Esophagus mucosa (tissue), 1 donor: ENCODE data around the gene C17orf58. TPM values are rescaled to one million over a fixed set of nuclear protein-coding genes. Genes with fewer than 3 reads are reported as not detected.
"Not testable (repeated sequence)": the region's sequence is repeated elsewhere in the genome, so short reads cannot be mapped to it uniquely, and the experiment has no call there.

Source experiments
- ATAC-seq: fragments of 200-7000 bp; cut with Tn5 transposase; one replicate; pipeline ENCODE4 v1.9.1; 2020
- total RNA-seq: library from RNA; stranded (reverse); gene quantifications from one replicate; pipeline ENCODE4 v1.2.4, GENCODE V29; 2023
- donor health status: DM: yes; HTN: yes; CAD: no.

Gene C17orf58
- total RNA-seq, 1 donor from 2014 or later = 5.9 TPM

DNA sequence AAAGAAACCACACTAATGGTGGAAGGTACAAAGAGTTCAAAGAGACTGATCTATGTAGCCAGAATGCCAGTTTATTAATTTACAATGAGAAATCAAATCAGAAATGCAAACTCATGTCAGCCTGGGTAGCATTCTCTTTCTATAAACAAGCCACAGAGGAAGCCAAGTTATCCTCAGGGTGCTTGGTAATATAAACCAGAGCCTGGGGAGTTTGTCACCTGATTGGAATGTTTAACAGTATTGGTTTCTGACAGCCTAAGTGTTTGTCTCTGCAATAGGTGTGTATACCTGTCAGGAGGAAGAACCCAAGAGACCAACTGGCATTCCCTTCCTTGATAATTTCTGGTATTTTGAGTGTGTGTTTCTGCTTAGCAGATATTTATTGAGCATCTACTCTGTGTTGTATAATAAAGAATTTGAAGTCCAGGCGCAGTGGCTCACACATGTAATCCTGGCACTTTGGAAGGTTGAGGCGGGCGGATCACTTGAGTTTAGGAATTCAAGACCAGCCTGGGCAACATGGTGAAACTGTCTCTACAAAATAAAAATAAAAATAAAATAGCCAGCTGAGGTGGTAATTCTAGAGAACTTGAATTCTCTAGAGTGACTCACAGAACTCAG, 3.1 kb upstream of the C17orf58 start:
- peak; percentile 36 for ATAC-seq

DNA sequence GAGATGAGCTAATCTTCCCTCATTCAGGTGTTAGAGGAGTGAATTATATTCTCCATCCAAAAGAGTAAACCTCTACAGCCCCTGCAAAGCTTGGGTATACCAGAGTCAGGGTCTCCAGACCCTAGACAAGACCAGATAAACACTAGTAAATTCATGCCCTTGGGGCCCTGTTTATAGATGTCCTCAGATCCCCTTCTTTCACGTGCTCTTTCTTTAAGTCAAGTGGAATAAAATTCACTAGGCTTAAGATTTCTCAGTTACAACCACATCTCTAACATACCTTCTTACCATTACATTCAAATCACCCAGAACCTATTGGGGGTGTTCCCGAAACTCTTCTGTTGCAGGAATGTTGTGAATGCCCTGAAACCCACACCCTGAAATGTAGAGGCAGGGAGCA, 2.2 kb upstream of the C17orf58 start:
- ATAC-seq = no peak

DNA sequence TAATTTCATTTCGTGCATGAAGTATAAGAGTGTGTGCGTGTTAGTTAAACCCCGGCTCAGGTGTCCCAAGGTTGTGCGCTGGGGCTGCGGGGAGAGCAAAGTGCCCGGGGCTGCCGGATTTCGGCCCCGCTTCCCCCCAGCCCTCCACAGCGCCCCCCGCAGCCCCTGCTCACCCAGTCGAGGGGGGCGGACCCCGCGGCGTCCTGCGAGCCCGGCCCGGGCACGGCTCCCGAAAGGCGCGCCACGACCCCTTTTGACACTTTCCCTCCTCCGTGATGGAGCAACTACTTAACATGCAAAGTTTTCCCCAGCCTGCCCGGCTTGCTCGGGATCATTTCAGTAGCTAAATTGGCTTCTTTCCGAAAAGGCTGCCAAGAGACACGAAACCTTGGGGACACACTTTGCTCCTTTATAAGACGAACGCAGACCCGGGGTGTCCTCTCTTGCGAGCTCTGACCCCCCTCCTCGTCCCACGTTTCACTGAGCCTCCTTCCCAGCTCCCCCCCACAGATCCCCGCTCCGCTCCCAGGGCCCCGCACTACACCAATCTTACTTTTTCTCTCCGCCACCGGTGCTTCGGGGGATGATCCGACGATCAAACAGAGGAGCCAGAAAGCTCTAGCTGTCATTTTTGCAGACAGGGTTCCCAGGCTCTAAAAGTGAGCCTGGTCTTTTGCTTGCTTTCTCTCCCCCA, 552 bp downstream of the C17orf58 start:
- no peak for ATAC-seq

DNA sequence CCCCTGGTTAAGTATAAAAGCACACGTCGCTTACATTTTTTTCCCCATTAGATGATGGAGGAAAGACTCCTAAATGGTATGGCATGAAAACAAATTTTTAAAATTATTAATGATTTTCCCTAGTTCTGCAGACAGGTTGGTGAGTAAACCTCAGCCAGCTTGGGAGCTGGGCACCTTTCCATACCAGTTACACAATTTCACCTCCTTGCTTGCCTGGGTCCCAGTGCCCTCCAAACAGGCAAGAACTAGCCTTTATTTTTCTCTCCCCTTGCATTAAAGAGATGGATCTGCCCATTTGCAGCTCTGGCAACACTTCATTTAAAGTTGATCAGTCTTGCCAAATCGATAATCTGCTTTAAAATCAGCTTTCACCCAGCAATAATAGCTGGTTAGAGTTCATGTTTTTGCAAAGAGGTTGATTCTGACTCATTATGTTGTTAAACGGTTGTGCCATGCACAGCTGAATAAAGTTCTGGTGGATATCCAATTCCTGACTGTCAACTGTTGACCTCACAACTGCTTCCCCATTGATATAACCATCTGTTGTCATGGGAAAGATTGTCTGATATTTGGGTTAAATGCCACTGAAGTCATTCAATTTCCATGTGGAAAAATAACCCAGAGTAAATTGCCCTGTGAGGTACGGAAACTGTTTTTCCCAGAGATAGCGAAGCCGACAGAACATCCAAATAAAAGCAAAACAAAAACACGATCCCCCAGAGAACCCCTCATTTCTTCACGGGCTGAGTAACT, 1.3 kb downstream of the C17orf58 start:
- ATAC-seq = peak; percentile 55

DNA sequence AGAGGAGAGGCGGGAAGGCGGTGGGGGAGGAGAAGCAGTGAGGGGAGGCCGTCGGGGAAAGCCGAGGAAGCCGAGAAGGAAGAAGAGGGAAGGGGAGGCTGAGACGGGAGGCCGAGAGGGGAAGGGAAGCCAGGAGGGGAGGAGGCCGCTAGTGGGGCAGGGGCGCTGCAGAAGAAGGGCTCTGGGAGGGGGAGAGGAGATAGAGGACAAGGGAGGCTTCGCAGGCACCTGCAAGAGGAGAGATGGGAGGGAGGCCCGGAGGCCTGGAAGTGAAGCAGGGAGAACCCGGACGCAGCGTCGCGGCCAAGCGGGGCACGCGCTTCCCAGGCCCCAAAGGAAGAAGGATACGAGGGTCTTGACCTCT, 2.3 kb downstream of the C17orf58 start:
- peak; percentile 4 for ATAC-seq

DNA sequence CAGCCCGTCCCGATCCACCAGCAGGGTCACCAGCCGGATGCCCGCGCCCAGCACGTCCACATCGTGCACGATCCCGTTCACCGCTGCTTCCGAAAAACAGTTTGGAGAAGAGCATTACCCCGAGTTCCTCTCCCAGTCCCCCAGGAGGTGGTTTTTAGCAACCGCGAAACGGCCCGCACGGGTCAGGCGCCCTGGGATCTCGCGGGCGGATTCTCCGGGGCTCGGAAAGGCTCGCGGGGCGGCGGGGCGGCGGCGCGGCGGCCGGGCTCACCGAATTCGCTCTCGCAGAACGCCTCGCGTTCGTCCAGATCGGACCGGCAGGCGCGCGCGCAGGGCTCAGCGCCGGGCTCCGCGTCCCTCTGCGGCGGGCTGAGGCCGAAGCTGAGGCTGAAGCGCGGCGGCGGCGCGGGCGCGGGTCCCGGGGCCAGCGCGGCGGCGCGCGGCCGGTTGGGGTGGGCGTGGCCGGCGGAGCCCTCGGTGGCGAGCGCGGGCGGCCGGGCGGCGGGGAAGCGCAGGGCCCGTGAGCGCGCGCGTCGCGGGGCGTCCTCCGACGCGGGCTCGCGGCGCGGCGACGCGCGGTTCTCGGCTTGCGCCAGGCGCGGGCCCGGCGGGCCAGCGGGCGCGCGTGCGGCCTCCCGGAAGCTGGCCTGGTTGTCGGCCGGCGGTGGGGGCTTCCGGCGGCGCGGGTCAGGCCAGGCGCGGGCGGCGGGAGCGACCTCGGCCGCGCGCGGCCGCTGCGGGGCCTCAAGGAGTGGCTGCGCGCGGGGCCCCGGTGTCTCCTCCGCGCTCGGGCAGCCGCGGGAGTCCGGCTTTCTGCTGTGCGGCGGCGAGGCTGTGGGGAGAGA, 2.9 kb downstream of the C17orf58 start:
- peak; percentile 76 for ATAC-seq

DNA sequence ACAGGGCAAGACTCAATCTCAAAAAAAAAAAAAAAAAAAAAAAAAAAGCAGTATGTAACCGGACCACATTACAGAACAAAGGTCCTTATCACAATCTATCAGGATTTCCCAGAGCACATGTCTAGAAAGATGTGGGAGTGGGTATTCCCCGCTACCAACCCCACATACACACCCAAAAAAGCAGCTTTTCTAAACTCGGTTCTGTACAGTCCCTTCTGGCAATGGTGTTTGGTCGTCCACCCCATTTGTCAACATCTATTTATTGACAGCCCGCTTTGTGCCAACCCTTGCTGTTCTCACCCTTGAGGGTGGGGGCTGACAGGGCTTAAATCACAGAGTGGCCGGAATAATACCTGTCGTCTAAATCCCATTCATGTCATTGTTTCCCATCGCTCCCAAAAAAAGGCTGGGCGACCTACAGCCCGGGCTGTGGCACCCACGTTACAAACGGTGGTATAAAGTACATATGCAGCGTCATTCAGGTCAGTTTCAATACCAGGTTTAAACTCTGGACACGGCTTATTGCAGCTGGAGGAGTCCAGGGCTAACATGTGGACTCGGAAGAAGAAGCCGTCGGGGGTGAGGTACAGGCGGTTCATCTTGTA, 3.6 kb downstream of the C17orf58 start:
- no peak for ATAC-seq

DNA sequence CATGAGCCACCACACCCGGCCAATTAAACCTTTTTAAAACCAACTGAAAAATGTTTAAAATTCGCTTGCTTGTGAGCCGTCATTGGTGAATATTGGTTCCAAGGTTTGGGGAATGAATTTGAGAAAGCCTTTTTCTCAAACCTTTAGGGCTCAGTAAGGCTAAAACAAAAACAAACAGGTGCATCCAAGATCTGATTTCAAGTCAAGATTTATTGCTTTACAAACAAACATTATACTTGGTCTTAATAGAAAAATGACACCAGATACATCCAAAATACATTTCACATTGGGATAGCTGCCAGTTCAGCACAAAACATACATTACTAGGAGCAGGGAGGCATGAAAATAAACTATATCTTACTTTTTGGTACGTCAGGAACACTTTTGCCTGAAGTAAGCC, 5.4 kb downstream of the C17orf58 start:
- ATAC-seq = no peak

DNA sequence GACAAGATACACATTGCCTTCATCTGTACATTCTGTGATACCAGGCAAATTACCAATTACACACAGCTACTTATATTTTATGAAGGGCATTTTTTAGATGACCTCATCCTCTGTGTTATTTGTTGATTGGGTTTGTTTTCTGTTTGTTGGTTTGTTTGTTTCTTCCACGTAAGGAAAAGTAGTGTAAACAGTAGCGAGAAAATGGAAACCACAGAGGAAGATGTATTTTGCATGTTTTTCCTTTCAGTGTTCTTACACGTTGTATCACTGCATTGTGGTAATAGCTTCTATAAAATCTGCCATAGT, 12.9 kb downstream of the C17orf58 start:
- ATAC-seq = no peak

DNA sequence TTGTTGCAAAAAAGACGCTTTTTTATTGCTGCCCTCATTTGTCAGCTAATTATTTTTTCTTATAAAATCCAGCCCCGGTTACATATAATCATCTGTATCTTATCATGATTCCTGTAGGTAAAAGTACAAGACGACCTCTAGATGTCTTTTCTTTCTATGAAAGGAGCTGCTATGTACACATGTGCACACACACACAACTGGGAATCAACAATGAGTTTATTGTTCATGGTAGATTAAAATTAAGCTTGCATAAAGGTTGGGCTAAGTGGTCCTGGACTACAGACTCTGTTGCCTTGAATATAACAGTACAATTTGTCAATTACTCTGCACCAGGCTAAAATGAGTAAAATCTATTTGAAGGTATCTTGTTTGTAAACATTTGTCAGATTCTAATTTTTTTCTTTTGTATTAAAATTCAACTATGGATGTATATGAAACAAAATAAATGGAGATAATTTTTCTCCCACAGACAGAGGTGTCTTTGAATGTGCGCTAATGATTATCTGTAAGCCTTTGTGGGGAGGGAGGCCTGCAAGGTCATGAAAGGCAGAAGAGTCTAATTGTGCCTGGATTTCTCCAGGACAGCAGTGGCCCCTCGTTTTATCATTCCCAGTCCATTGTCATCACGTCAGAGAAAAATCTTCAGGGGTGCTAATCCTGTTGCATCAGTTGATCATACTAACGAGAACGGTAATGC, 13.4 kb downstream of the C17orf58 start:
- ATAC-seq = no peak

DNA sequence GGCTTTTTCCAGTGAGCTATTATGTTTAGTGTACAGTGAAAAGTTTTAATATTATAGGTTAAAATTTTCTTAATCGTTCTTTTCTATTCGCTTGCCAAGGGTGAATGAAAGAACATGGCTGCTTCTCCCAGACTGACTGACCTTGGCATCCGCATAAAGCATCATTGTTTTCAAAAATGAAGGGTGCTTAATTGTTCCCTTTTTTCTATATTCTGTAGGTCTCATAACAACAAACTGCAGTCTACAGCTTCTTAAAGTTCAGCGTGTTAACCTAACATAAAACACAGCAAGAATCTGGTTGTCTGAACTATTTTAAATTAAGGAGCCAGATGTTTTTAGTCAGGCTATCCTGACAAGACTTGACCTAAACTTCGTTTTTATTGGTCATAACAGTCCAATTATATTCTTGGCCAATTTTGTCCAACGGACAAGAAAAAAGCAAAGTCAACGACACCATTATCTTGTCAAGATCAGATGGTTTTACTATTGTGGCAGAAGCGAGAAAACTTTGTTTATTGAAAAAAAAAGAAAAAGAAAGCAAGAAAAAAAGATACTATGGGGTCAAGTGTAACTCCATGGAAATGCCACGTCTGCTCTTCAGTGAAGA, 14.1 kb downstream of the C17orf58 start:
- no peak for ATAC-seq

DNA sequence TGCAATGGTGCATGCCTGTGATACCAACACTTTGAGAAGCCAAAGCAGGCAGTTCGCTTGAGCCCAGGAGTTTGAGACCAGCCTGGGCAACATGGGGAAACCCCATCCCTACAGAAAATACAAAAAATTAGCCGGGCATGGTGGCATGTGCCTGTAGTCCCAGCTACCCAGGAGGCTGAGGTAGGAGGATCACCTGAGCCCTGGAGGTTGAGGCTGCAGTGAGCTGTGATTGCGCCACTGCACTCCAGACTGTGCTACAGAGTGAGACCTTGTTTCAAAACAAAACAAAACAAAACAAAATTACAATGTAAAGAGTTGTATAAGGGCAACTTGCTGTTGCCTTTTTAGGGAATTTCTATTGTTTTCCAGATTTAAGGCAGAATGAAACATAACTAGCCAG, 15.4 kb downstream of the C17orf58 start:
- ATAC-seq = not testable (repeated sequence)

DNA sequence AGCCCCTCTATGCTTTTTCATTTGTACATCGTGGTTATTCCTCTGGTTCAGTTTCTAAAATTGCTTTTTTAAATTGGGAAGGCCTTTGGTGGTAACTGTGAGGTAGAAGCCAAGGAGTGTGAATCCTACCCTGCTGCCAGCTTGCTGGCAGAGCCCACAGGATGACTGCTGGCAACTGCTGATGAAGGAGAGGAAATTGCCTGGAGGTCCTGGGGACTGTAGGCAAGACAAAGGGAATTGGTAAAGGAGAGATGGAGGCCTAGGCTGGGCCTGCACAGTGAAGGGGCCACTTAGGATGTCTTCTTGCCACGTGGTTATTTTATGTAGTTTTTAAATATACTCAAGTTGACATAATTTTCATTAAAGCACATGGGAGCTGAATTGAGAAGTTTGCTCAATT, 15.8 kb downstream of the C17orf58 start:
- no peak for ATAC-seq

DNA sequence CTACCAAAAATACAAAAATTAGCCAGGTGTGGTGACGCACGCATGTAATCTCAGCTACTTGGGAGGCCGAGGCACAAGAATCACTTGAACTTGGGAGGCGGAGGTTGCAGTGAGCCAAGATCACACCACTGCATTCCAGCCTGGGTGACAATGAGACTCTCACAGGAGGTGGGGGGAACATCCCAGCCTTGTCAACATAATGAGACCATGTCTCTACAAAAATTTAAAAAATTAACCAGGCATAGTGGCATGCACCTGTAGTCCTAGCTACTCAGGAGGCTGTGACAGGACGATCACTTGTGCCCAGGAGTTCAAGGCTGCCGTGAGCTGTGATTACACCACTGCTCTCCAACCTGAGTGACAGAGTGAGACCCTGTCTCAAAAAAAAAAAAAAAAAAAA, 20.0 kb downstream of the C17orf58 start:
- ATAC-seq = not testable (repeated sequence)

DNA sequence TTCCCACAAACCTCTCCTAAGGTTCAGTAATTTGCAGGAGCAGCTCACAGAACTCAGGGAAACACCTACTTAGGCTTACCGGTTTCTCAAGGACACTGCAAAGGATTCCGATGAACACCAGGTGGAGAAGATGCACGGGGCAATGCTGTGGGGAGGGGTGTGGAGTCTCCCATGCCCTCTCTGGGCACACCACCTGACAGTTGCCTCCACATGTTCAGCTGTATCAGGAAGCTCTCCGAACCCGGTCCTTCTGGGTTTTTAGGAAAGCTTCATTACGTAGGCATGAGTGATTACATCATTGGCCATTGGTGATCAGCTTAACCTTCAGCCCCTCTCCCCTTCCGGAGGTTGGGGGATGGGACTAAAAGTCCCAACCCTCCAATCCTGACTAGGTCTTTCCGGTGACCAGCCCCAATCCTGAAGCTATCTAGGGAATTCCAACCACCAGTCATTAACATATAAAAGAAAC, 21.6 kb downstream of the C17orf58 start:
- no peak for ATAC-seq

DNA sequence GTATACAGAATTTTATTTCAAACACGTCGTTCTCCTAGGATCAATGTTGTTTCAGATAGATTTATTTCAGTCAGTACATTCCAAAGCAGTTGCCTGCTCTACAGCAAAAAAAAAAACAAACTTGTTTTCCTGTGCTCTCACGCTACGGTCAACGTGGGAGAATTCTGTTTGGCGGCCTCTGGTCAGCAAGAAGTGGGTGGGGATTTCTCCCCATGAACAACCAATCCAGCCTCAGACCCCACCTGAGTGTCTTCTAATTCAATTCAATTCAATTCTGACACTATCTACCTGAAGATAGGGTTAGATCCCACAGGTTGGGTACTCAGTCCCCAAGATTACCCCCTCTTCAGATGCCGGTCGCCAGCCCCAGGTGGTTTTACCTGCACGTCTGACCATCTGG, 22.1 kb downstream of the C17orf58 start:
- no peak for ATAC-seq

DNA sequence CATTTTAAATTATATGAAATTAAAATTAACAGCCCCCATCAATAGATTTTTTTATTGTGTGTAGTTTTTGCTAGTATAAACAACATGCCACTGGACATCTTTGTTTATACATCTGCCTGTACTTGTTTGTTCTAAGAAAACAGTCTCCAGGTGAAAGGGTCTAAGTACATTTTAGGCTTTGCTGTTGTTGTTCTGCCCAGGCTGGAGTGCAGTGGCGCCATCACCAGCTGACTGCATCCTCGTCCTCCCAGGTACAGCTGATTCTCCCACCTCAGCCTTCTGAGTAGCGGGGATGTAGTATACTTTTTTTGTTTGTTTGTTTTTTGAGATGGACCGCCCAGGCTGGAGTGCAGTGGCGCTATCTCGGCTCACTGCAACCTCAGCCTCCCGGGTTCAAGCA, 25.5 kb downstream of the C17orf58 start:
- no peak for ATAC-seq

DNA sequence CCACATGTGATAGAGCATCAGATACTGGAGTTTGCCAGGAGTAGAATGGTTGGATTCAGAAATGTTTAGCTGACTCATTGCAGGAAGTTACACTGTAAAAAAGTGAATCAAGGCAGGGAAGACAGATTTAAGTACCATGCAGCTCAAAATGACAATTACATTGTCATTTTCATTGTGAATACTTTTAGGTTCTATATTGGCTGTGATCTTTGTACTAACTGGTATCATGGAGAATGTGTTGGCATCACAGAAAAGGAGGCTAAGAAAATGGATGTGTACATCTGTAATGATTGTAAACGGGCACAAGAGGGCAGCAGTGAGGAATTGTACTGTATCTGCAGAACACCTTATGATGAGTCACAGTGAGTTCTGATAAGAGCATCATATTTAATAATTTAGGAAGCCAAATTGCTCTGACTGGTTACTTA, 33.1 kb downstream of the C17orf58 start:
- peak; percentile 90 for ATAC-seq

DNA sequence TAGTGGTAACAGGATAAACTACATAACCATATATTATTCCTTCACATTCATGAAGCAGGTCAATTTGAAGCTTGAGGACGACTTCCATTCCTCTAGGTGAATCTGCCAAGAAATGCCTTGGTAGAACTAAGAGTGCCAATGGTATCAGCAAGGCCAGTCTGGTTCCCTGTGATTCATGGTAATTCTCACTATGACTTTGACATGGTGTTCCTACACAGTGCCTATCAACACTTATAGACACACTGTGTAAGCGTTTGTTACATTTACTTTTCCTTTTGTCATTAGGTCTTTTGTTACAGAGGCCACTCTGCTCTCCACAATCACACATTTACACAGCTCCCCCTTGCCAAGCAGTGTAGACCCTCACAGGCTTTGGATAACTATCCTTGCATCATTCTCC, 34.1 kb downstream of the C17orf58 start:
- not testable (repeated sequence) for ATAC-seq

DNA sequence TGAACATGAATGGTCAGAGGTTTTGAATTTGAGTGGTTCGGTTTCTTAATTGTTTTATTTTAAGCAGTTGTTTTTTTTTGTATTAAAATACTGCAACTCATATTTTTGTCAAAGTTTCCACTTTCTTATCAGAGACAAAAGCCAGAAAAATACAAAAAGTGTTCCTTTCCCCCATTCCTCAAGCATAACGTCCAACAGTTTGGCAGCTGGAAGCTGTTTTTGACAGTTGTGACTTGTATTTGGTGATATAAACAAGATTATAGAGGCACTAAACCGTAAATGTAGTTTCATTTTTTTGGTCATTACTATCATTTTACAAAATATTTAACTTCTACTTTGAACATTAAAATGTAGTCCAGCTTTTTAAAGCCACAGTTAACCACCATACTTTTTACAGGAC, 36.0 kb downstream of the C17orf58 start:
- not testable (repeated sequence) for ATAC-seq

DNA sequence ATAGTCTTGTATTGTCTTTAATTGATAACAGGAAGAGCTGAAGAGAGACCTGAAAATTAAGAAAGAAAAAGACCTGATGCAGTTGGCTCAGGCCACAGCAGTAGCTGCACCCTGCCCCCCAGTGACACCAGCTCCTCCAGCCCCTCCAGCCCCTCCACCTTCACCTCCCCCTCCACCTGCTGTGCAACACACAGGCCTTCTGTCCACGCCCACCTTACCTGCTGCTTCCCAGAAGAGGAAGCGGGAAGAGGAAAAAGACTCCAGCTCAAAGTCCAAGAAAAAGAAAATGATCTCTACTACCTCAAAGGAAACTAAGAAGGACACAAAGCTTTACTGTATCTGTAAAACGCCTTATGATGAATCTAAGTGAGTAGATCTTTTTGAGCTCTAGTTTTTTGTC, 36.8 kb downstream of the C17orf58 start:
- ATAC-seq = peak; percentile 8
